Stimulated activated CD4-positive, alpha-beta T cell treated with anti-CD3 and anti-CD28 coated beads, Interleukin-15, amount 100 ng/mL, for 48 hours (primary cell): ENCODE data around the gene TBK1.

ENCODE experiments used
- DNase-seq, 2 donors: peaks; one replicate each; pipeline ENCODE4 v3.0.0-alpha.2; 2020; ENCODE audit warnings: low read depth in 2 of 2

The TBK1 gene

DNA sequence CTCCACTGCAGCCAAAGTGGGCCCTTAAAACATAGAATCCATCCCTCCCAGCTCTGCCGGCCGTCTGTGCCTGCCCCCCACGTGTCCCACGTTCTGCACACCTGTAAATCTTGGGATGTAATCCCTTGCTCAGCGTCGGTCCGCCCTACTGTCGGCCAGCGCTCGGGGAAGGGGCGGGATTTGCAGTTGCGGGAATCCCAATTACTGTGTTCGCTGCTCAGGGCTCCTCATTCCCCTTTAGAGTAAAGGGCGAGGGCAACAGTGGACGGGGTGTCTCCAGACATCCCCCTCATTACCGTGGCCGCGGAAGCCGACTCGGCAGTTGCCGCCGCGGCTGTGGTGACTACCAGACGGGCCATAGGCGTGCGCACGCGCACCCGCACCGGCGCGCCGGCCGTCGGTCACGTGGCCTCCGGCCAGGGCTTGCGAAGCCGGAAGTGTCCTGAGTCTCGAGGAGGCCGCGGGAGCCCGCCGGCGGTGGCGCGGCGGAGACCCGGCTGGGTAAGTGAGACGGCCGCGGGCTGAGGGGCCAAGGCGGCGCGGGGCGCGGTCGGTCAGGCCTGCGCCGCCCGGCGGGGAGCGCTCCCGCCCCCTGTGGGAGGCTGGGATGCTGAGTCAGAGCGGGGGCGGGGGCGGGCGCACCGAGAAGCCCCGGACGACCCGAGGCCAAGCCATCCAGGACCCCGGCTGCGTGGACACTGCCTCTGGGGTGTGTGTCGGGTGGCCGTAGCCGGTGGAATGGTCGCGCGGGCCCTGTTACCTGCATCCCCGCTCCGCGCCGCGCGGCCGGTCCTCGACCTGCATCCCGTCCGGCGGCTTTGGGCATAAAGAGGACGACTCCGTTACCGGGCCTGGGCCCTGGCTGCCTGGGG is at the start of gene TBK1:
Gene TBK1 (plus strand): TSS at position 434 of the 872 bp plus-strand sequence. CDS start 3,751 bp downstream, outside the sequence.
- DNase-seq = peak; percentile 32 to 51

DNA sequence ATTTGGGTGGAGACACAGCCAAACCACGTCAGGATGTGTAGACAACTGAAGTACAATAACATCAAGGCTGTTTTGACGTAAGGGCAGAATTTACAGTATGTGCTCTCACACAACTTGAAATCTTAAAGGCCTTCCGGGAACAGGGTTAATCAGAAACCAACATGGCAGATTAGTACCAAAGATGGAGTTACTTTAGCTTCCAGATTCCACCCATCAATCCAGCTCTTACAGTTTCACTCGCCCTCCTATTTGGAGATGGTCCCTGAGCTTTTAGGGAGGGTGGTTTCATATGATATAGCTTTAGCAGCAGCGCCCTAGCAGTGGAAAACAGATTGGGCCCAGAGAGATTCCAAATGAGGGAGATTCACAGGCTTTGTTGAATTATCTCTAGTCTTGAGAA is 49.7 kb upstream of the TBK1 start:
- no peak for DNase-seq

DNA sequence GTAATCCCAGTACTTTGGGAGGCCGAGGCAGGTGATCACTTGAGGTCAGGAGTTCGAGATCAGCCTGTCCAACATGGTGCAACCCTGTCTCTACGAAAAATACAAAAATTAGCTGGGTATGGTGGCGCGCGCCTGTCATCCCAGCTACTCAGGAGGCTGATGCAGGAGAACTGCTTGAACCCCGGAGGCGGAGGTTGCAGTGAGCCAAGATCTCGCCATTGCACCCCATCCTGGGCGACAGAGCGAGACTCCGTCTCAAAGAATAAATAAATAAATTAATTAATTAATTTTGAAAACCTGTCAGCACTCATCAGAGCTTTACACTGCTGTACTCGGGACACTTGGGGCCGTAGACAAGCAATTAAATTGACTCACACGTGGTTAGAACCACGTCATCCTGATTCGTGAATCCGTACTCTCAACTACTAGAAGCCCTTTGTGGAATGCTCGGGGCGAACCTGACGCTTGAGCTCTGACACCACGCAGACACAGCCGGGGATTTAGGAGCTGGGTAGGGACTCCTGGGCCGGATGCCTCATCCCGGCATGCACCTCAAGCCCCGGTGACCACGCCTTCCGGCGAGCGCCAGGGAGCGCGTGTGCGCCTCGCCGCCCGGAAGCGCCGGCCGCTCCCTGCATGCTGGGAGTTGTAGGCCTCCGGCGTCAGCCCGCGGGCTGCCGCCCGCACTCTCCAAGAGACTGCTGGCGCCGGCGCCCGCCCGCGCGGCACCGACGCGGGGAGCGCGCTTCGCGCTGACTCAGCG is 48.0 kb upstream of the TBK1 start, which contains the start of gene XPOT:
Gene XPOT (plus strand): TSS at position 686 of the 763 bp plus-strand sequence. CDS start 5,644 bp downstream, outside the sequence.
- peak; percentile 87 to 91 for DNase-seq

DNA sequence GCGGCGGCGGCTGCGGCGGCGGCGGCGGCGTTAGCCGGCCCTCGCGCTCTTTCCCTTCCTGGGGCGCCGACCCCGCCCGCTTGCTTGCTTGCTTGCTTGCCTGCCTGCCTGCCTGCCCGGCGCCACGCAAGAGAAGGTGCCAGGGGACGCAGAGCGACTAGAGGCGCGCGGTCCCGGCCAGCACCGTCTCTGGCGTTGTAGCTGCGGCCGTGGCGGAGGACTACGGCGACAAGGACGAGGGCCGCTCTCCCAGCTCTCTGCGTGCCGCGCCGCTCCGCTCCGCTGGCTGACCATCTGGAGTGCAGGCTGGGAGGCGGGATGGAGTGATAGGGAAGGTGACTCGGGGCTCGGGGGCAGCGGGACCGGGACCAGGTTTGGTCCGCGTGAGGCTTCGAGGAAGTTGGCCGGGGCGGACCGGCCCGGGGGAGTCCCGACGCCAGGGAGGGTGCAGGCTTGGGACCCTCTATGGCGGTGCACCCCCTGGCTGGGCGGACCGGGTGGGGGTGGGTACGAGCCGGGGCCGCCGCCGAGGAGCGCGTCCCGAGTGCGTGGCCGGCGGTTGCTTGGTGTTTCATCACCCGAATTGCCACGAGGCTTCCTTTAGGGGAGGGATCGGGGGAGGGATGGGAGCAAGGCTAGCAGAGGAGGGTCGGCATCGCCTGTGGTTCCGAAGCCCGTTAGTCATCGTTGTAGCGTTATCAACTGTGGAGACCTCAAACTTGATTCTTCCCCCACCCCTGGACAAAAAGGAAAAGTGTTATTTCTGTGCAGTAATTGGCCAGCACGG is 47.3 kb upstream of the TBK1 start:
- peak; percentile 58 to 61 for DNase-seq

DNA sequence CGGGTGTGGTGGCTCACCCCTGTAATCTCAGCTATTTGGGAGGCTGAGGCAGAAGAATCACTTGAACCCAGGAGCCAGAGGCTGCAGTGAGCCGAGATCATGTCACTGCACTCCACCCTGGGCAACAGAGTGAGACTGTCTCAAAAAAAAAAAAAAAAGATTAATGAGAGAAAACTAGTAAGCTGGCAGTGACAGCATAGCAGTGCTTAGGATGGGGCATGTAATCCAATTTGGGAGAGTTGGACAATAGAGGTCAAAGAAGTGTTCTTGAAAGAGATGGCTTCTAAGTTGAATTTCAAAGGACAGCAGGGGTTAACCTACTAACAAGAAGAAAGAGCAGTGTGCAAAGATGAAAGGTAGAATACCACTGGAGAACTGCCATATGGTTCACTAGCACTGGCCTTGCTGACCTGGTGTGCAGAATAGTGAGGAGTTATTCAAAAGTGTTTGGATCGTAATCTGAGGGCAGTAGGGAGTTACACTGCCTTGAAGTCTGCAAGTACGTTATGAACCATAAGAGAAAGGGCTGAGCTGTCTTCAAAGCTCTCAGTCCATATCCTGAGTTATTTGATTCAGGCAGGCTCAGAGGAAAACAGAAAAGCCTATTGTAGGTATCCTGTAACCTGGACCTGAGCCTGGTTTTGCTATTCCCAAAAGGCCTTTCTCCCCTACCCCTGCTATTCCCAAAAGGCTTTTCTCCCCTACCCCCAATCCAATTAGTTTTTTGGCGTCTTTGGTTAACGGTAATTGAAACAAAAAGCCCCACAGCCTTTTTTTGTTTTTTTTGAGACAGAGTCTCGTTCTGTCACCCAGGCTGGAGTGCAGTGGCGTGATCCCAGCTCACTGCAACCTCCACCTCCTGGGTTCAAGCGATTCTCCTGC is 44.3 kb upstream of the TBK1 start:
- no peak for DNase-seq

DNA sequence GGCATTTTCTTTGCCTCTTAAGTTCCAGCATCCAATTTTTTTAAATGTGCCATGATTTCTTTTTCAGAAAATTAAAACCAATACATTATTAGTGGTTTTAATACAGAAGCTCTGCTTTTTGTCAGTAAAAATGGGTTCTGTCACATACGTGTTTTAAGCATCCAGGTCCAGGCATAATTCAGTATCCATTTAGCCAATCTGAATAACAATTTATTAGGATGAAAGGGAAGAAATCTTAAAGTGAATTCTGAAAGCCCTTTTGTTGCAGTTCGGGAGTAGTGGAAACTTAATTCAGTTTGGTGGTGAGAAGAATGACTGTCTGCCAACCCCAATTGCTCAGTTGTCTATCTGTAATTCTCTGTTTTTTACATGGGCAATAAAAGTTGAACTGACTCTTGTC is 40.5 kb upstream of the TBK1 start:
- no peak for DNase-seq

DNA sequence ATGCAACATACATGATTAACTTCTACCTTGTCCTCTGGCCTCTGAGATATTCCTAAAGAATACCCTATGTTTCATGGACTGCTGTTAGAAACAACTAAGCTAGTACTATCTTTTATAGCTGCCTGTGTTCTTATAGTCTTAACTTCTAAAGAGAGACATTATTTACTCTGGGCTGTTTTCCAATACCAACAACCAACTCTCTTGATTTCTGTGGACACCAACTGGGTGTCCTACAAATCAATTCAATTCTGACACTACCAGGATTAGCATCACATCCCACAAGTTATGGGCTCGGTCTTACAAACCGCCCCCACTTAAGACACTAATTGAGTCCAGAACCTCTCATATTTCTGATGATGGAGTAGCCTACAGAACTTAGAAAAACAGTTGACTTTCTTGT is 39.5 kb upstream of the TBK1 start:
- DNase-seq = no peak

DNA sequence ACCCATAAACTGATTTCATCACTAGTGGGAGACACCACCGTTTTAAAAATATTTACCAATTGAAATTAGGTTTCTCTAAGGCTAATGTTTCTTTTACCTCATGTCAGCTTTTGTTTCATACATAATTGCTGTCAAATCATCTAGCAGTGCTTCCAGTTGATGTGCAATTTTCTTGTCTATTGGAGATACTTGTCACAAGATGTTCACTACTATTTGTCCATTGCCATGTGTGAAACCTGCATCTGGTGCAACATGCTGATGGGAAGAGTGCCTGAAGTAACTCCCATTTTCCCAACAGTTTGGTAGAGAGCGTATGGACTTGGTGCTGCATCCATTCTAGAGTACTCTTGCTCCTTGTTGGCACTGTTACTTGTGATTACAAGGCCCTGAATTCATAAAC is 38.0 kb upstream of the TBK1 start:
- DNase-seq = no peak

DNA sequence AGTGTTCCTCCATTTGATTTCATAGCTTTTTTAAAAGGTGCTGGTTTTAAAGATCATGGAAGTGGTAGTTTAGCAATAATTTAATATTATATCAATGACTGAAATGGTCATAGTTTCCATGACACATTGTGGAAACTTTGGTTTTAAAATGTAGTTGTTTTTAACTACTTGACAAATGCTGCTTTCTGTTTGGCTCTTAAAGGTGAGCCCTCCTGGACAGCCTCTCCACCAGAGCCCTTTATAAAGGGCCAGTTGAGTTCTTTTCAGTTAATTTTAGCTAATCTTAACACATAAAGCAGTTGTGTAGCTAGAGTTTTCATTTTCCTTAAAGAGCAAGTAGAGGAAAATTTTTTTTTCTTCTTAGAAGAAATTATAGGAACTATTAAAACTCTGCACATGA is 33.7 kb upstream of the TBK1 start:
- no peak for DNase-seq

DNA sequence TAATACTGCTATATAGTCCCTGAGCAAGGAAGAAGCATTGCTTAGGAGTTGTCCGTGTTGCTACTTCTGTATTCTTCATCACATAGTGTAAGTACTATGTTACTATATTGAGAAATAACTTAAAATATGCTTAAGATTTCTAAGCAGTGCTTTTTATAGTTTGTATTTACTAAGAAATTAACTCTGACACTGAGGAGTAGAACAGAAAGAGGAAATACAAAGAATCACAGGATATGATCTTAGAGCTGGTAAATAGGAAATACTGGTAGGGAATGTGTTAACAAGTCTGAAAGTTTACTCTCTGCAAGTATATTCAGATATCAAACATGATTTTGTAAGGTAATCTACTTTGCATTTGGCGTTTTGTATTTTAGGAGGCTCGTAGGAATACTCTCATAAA is 32.2 kb upstream of the TBK1 start:
- no peak for DNase-seq

DNA sequence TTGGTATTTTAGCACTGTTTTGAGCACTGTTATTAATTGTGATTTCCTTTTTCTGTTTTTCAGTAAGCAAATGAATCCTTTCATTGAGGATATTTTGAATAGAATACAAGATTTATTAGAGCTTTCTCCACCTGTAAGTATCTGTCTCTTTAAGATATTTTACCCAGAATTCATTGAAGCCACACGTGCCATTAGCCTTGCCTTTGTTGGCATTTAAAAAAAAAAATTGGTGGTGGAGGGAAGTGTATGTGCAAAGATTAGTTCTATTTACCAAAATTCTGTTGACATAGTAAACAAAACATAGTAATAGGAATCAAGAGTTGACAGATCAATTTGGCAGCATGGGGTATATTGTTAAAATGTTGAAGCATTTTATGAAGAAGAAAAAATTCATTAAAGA is 23.9 kb upstream of the TBK1 start:
- no peak for DNase-seq

DNA sequence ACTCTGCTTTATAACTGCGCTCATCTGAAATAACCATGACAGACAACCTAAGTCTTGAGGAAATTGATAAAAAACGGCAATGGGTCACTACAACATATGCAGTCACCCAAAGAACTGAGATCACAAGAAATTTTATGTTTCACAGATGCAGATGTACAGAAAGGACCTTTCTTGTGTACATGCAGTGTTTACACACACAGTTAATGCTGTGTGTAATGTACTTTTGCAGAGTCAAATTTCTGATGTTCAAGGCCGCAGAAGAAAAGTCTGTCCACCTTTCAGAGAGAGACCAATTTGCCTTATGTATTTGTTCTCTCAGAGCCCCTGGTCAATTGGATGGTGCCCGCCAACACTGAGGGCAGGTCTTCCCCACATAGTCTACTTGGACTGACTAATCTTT is 23.0 kb upstream of the TBK1 start:
- no peak for DNase-seq

DNA sequence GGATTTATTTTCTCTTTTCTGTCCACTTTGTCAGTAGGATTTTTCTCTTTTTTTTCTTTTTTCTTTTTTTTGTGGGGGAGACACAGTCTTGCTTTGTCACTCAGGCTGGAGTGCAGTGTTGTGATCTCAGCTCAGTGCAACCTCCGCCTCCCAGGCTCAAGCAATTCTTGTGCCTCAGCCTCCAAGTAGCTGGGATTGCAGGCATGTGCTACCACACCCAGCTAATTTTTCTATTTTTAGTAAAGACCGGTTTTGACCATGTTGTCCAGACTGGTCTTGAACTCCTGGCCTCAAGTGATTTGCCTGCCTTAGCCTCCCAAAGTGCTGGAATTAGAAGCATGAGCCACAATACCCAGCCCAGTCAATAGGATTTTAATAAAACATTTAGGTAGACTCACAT is 21.0 kb upstream of the TBK1 start:
- DNase-seq = no peak

DNA sequence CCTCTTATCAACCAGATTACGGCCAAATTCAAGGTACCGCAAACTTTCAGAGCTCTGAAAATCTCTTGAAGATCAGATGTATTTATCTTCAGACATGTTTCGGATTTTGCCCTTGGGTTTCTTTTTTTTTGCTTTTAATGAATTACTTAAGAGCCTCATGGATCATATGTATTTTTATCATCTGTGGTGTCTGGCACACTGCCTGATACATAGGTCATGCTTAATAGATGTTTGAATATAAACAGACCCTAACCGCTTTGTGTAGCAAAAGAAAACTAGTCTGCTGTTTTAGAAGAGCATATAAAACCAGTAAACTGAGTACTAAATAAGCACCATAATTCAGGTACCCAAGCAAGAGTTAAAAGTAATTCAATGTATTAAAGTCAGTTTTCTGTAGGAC is 20.1 kb upstream of the TBK1 start:
- no peak for DNase-seq

DNA sequence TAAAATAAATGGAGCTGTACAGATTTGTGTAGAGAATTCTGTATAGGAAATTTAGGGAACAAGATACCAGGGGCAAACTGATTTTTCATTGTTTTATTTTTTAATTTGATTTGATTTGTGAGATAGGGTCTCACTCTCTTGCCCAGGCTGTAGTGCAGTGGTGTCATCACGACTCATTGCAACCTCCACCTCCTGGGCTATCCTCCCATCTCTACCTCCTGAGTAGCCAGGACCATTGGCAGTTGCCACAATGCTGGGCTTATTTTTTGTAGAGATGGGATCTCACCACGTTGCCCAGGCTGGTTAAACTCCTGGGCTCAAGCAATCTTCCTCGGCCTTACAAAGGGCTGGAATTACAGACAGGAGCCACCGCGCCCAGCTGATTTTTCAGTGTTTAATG is 18.0 kb upstream of the TBK1 start:
- no peak for DNase-seq

DNA sequence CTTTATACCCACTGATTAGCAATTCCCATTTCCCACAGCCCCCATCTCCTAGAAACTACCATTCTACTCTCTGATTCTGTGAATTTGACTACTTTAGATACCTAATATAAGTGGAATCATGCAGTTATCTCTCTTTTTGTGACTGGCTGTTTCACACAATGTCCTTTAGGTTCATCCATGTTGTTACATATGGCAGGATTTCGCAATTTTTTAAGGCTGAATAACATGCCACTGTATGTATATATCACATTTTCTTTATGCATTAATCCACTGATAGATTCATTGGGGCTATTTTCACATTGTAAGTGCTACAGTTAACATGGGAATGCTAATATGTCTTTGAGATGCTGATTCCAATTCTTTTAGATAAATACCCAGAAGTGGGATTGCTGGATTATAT is 11.8 kb upstream of the TBK1 start:
- DNase-seq = no peak

DNA sequence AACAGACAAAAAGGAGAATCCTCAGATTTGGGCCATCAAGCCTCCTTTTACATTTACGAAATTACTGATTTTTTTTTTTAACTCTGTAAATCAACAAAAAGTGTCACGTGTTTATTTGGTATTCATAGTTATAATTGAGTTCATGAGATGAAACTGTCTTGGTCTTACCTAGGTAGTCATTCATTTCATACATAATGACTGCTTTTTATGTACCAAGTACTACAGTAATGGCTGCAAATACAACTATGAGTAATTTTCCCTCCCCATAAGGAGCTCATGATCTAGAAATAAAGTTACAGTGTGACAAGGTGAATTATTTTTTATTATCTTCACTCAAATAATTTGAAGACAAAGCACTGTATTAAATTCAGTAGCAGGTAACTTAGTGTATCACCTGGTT is 6.4 kb upstream of the TBK1 start:
- DNase-seq = no peak

DNA sequence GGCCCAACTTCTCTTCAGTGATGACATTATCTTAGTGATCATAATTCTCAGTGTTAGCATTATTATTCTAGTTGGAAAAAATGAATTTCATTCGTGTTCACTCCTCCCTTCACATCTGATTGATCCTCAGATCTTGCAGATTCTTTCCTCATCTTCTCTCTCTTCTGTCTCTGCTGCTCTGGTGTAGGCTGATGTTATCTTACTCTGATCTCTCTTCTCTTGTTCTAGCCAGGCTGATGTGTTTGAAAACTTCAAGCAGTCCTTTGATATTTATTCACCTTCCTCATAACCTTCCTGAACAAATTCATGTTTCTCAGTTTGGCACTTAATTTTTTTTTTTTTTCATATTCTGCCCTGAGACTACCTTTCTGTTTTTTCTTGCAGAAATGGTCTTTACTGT is 5.6 kb upstream of the TBK1 start:
- no peak for DNase-seq

DNA sequence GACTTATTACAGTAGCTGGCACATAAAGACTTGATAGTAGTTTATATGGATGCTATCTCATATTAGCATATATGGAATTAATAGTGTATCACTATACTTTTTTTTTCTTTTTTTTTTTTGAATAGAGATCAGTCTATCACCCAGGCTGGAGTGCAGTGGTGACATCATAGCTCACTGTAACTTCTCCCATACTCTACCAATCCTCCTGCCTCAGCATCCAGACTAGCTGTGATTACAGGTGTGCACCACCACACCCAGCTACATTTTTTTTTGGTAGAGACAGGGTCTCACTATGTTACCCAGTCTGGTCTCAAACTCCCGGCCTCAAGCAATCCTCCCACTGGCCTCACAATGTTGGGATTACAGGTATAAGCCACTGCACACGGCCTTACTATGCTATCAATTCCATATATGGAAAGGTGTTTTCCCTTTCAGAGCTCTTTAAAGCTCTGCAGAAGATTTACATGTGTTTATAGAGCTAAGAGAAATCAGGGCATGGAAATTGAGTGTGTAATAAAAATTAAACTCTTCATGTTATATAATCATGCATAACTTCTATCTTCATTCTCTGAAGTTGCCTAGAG is 1.8 kb upstream of the TBK1 start:
- DNase-seq = no peak

DNA sequence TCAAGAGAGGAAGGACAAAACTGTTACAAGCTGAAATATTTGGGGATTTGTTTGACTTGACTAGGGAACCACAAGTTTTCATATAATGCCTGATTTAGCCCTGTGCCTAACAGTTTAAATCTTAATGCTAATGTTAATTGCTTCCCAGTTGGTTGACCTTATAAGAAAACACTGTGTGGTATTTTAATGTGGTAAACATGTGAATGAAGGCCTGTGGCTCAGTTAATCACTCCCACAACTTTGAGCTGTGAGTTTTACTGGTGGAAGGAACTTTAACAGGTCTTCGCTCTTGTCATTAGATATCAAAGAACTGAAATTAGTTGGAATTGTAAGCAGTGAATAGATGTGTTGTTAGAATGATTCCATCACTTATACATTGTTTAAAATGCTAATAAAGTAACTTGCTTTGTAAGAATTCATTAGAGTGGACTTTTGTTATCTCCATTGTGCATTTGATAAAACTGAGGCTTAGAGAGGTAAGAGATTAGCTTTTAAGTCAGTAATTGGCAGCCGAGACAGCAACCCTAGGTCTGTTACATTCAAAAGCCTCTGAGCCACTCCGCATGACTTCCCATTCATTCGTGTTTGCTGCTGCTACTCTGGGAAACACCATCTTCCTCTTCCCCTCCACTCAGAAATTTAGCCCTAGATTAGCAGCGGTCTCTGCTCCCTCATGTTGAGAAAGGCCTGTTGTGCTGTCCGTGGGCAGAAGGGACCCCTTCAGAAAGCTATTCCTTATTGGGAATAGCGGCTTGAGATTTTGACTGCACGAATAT is 1.0 kb upstream of the TBK1 start:
- DNase-seq = no peak
